NCI-H1930 (cell line): ENCODE measurements around the gene PLEKHG4B.
"Not testable (repeated sequence)": the region's sequence is repeated elsewhere in the genome, so short reads cannot be mapped to it uniquely, and the experiment has no call there.

Experiments used
- DNase-seq, 2 experiments: peaks; one replicate each; lab custom pipeline; 2025; lab: John Stamatoyannopoulos, UW

PLEKHG4B gene

GRCh38 chr5:158807-159447, 67.0 kb downstream of the PLEKHG4B start:
- no peak for DNase-seq

DNA sequence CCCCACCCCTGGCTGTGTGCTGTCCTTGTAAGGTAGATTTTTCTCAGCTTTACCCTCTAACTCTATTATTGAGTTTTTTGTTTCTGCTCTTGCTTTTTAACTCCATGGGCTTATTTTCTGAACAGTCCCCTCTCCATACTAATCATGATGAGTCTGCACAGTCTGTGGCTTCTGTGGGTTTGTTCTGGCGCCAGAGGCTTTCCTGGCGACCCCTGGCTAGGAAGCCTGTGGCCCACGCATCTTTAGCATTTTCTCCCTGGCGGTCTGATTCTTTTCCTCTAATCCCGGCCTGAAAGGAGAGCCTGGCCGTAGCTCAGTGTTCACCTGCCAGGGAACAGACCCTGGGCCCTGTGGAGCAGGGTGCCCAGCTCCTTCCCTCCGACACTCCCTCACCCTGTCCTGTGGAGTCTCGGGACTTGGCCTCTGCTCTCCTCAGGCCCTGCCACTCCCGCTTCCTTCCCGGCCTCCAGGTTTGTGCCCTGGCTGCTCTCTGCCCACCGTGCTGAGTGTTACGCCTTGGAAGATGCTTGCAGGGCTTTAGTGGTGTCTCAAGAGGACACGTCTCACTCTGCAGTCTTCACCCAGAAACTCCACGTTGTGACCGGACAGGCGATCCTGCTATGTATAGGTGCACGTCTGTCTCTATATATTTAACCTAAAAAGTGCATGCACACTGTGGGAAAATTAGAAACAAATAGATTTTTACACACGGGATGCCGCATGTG, 67.6 kb downstream of the PLEKHG4B start:
- DNase-seq = no peak

- DNase-seq = no peak
Measured at GRCh38 chr5:160173-160510, 68.2 kb downstream of the PLEKHG4B start.

DNA sequence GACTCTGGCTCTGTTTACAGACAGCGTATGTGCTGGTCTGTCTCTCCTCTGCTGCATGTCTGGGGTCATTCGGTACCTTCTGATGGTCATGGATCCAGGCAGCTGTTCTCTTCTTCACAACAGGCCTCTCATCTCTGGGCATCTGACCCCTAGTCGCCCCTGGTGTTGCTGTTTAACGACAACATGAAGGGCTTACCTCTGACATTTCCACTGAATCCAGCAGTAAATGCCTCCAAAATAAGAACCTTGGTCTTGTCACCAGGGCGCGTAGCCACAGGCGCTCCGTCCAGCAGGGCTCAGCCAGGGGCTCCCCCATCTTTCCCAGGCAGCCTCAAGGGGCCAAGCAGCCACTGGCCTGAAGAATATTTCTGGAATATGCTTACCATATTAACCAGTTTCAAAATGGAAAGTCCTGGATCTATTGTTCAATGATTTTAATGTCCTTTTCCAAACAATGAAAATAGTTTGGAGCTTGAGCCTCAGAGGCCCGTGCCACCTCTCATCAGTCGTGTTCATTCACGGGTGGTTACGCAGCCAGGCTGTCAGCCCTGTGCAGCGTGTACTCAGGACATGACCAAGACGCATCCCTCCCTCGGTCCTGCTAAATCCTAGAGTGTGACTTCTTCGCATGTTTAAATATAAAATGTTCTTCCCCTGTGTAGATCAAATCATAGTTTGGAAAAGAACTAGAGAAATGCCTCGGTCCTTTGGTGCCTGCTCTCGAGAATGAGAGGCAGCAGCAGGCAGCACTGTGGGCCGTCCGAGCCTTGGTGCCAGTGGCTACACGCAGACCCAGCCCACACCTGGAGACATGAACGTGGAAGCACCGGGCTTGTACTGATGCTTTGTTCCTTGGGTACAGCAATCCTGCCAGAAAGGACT, 69.2 kb downstream of the PLEKHG4B start:
- no peak for DNase-seq

GRCh38 chr5:161803-162110, 69.8 kb downstream of the PLEKHG4B start:
- DNase-seq = no peak

DNA sequence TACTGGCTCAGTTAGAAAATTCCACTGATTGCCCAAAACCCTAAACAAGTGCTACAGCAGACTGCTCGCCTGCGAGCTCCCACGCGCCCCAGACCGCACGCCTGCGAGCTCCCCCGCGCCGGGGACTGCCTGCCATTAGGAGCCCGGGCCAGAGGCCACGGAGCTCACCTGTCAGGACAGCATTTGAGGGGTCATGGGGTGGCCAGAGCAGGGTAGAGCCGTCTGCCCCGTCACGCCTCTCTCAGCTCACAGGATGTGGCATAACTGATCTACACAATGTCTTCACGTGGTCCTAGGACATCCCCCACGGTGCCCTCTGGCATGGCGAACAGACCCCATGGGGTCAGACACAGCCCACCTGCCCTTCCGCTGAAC, 70.2 kb downstream of the PLEKHG4B start:
- no peak for DNase-seq

DNA sequence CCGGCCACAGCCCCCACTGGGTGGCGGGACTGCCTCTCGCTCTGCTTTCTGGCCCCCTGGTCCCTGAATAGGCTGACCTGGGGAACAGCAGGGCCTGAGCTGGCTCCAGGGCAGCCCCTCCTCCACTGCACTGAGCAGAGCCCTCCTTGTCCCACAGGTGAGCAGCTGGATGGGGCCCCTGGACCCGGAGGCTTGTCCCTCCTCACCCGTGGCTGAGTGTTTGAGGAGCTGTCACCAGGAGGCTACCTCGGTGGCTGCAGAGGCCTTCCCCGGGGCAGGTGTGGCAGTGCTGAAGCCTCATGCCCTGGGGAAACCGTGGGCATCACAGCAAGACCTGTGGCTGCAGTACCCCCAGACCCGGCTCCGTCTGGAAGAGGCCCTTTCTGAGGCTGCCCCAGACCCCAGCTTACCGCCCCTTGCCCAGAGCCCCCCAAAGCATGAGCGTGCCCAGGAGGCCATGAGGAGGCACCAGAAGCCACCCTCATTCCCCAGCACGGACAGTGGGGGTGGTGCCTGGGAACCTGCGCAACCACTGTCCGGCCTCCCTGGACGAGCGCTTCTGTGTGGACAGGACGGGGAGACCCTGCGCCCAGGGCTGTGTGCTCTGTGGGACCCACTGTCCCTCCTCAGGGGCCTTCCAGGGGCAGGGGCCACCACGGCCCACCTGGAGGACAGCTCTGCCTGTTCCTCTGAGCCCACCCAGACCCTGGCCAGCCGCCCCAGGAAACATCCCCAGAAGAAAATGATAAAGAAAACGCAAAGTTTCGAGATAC, 70.8 kb downstream of the PLEKHG4B start:
- no peak for DNase-seq

DNA sequence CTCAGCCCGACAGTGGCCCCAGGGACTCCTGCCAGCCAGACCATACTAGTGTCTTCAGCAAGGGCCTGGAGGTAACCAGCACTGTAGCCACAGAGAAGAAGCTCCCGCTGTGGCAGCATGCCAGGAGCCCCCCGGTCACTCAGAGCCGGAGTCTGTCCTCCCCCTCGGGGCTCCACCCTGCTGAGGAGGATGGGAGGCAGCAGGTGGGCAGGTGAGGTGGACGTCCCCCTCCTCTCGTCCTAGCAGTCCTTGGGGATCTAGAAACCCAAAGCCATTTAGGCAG, 71.3 kb downstream of the PLEKHG4B start:
- no peak for DNase-seq

DNA sequence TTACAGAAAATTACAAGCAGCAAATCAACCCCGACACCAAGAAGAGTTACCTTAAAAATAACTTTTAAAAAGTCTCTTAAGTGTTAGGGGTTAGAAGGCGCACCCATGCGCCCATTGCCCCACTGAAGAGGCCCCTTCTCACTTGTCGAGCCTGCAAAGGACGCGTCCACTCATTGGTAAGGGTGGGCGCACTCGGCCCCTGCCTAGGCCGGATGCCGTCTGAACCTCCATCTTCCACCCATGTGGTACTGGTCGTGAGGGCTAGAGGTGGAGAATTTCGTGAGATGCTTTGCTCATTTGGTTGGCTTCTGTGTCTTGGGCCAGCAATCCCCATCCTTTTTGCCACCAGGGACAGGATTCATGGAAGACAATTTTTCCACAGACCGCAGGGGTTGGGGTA, 71.9 kb downstream of the PLEKHG4B start:
- DNase-seq = no peak

GRCh38 chr5:164244-164643, 72.3 kb downstream of the PLEKHG4B start:
- no peak for DNase-seq

- DNase-seq = not testable (repeated sequence)
Measured at GRCh38 chr5:164783-165182, 72.8 kb downstream of the PLEKHG4B start.

DNA sequence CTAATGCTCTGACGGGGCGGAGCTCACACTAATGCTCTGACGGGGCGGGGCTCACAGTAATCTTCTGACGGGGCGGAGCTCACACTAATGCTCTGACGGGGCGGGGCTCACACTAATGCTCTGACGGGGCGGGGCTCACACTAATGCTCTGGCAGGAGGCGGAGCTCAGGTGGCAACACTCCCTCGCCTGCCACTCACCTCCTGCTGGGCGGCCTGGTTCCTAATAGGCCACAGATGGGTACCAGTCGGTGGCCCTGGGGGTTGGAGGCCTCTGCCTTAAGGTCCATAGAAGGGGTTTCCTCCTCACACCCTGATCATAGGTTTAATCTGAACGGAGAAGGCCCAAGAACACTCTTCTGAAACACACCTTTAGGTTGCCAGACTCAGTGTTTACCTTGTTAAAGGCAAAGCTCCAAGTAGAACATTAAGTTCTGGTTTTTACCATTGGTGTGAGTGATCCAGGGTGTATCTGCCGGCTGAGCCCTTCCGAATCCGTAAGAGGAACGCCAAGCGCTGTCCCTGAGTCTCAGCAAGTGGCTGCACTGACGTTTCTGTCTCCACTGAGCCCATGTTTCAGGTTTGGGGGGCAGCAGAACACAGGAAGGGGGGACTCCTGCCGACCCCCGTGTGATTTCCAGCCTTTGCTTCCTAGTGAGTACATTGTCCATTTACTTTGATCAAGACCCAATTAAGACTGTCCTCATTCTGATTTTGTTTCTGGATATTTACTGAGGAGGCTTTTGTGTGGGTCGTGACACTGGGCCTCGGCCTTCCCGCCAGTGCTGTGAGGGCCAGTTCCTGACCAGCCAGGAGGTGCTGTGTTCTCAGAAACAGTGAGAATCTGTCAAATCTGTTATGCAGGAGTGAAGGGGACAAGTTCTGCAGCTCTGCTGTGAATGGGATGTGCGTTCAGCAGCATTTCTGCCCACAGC, 74.7 kb downstream of the PLEKHG4B start:
- no peak for DNase-seq

GRCh38 chr5:167511-167910, 75.5 kb downstream of the PLEKHG4B start:
- DNase-seq = no peak

GRCh38 chr5:167982-168660, 76.2 kb downstream of the PLEKHG4B start:
- no peak for DNase-seq

DNA sequence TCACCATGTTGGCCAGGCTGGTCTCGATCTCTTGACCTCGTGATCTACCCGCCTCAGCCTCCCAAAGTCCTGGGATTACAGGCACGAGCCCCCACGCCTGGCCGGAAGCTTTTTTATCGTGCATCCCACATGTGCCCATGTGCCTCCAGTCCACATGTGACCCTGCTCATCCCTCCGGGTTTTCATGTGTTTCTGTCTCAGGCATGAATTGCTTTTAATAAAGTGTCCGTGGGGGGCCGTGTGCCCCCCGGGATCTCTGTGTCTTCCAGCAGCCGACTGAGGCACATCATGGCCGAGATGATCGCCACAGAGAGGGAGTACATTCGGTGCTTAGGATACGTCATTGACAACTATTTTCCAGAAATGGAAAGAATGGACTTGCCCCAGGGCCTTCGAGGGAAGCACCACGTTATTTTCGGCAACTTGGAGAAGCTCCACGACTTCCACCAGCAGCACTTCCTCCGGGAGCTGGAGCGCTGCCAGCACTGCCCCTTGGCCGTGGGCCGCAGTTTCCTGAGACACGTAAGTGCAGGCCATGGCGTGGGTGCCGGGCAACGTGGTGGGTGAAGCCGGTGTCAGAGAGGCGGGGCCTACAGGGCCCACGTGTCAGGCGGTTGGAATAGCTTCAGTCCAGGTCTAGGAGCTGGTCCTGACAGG, 77.2 kb downstream of the PLEKHG4B start:
- no peak for DNase-seq

DNA sequence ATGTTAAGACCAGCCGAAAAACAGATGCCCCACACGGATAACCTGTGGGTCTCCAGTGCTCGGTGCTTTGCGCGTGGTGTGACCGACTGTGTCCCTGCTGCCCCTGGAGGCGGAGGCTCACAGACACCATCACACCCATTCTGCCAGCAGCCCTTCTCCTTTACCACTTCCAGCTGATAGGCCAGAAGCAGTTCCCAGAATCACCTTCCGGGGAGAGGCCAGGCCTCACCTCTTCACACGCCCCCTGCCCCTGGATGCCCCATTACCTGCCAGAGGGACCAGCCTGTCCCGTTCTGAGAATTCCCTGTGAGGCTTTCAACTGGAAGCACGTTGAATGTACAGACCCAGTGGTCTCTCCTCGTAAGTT, 77.7 kb downstream of the PLEKHG4B start:
- DNase-seq = no peak

GRCh38 chr5:170971-171800, 79.2 kb downstream of the PLEKHG4B start:
- no peak for DNase-seq

- no peak for DNase-seq
Measured at GRCh38 chr5:171801-172331, 79.9 kb downstream of the PLEKHG4B start.

- no peak for DNase-seq
Measured at GRCh38 chr5:172421-172820, 80.5 kb downstream of the PLEKHG4B start.
